Measurements from ENCODE around the gene FREM1.

The FREM1 gene

DNA sequence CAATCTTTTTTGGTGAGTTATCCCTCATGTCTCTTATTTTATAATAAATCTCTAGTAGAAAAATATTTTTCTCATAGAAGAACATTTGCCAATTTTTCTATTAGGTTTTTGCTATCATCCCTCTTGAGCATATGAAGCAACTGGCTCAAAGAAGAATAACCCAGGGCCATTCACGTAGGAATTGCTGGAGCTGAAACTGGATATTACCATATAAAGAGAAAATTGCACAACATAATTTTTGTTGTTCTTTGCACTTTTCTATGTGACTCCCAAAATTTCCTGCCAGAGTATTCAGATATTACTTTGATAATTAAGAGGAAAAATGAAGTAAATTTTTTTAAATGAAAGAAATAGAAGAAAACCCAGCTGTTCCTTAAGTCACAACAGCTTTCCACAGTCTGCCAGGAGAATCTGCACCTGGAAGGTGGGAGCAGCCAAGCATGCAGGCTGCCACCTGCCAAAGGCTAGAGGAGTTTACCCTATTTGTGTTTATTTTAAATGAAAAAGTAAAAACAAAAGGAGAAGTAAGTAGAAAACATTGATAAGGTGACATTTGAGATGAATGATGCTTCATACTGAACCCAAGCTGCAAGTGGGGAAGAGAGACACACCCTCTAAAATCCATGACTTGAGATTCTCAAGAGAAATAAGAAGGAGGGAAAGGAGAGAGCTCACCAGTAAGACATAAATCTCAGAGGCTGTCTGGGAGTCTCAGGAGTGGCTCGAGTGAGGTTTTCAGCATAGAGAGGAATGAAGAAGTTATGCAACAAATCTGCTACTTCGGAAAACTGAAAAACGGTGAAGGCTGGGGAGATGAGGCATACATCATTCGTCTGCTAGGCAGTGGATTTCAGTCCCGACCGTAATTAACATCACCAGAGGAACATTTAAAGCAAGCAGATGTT lies 31.5 kb upstream of the FREM1 start:
- TF ChIP-seq, protein P1, sequence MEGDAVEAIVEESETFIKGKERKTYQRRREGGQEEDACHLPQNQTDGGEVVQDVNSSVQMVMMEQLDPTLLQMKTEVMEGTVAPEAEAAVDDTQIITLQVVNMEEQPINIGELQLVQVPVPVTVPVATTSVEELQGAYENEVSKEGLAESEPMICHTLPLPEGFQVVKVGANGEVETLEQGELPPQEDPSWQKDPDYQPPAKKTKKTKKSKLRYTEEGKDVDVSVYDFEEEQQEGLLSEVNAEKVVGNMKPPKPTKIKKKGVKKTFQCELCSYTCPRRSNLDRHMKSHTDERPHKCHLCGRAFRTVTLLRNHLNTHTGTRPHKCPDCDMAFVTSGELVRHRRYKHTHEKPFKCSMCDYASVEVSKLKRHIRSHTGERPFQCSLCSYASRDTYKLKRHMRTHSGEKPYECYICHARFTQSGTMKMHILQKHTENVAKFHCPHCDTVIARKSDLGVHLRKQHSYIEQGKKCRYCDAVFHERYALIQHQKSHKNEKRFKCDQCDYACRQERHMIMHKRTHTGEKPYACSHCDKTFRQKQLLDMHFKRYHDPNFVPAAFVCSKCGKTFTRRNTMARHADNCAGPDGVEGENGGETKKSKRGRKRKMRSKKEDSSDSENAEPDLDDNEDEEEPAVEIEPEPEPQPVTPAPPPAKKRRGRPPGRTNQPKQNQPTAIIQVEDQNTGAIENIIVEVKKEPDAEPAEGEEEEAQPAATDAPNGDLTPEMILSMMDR (IDR thresholded peaks at IDR 0.05; ENCODE audit: insufficient read depth, low read length, poor library complexity, severe bottlenecking): no peak
- no peak for DNase-seq (ENCODE audit: extremely low read depth, insufficient read length)
- Histone ChIP-seq H3K27me3 (replicated peaks; ENCODE audit: control insufficient read depth, insufficient read depth, low read length) (no peaks in the 10 kb centered on the region), H3K36me3 (ENCODE audit: control insufficient read depth, insufficient read depth, low read length) (no peaks in the 10 kb centered on the region), H3K4me3 (replicated peaks; ENCODE audit: low read depth, low read length) (no peak overlapping the region)

- no peaks in the 10 kb centered on the region for H3K27me3 ChIP-seq (replicated peaks; ENCODE audit: control insufficient read depth, insufficient read depth, low read length)
Observed at GRCh38 chr9:14939378-14939777, 29.1 kb upstream of the FREM1 start.

DNA sequence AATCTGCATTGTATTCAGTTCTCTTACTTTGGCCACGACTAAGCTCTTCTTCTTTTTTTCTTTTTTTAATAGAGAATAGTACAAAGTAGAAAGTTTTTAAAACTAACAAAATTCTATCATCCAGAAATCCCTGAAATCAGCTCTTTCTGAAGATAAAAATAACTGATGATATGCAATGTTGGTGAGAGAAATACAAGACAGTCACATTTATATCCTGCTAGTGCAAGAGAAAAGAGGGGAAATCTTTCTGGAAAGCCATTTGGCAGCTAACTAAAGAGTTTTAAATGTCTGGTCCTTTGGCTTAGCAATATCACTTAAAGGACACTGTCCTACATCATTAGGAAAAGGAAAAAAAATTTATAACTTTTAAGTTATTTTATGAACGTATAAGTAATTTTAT lies 27.0 kb upstream of the FREM1 start:
- TF ChIP-seq, protein P1 (IDR thresholded peaks at IDR 0.05; ENCODE audit: insufficient read depth, low read length, poor library complexity, severe bottlenecking): no peak
- Histone ChIP-seq H3K36me3 (ENCODE audit: control insufficient read depth, insufficient read depth, low read length) (no peaks in the 10 kb centered on the region), H3K27me3 (replicated peaks; ENCODE audit: control insufficient read depth, insufficient read depth, low read length) (no peaks in the 10 kb centered on the region), H3K4me3 (replicated peaks; ENCODE audit: low read depth, low read length) (no peak overlapping the region)
- DNase-seq (ENCODE audit: extremely low read depth, insufficient read length): no peak

More at GRCh38 chr9:14939378-14939777, 29.1 kb upstream of the FREM1 start:
- no peak for DNase-seq (ENCODE audit: extremely low read depth, insufficient read length)
- Histone ChIP-seq H3K4me3 (replicated peaks; ENCODE audit: low read depth, low read length) (no peak overlapping the region), H3K36me3 (ENCODE audit: control insufficient read depth, insufficient read depth, low read length) (no peaks in the 10 kb centered on the region)
- TF ChIP-seq, protein P1 (IDR thresholded peaks at IDR 0.05; ENCODE audit: insufficient read depth, low read length, poor library complexity, severe bottlenecking): no peak

- H3K27me3 ChIP-seq (replicated peaks; ENCODE audit: control insufficient read depth, insufficient read depth, low read length): no peaks in the 10 kb centered on the region
- no peaks in the 10 kb centered on the region for H3K36me3 ChIP-seq (ENCODE audit: control insufficient read depth, insufficient read depth, low read length)
- TF ChIP-seq, protein P1 (IDR thresholded peaks at IDR 0.05; ENCODE audit: insufficient read depth, low read length, poor library complexity, severe bottlenecking): no peak
- no peak for DNase-seq (ENCODE audit: extremely low read depth, insufficient read length)
- no peak overlapping the region for H3K4me3 ChIP-seq (replicated peaks; ENCODE audit: low read depth, low read length)
Observed at GRCh38 chr9:14936491-14936890, 26.3 kb upstream of the FREM1 start.

- no peaks in the 10 kb centered on the region for H3K36me3 ChIP-seq (ENCODE audit: control insufficient read depth, insufficient read depth, low read length)
- DNase-seq (ENCODE audit: extremely low read depth, insufficient read length): no peak
- H3K4me3 ChIP-seq (replicated peaks; ENCODE audit: low read depth, low read length): no peak overlapping the region
- TF ChIP-seq, protein P1 (IDR thresholded peaks at IDR 0.05; ENCODE audit: insufficient read depth, low read length, poor library complexity, severe bottlenecking): no peak
- no peaks in the 10 kb centered on the region for H3K27me3 ChIP-seq (replicated peaks; ENCODE audit: control insufficient read depth, insufficient read depth, low read length)
Observed at GRCh38 chr9:14935964-14936363, 25.7 kb upstream of the FREM1 start.

Measured in GM06990 (cell line).